ENCODE data around the gene SPA17.
A peak's percentile ranks its signal among the peaks of the same experiment; 100 is the strongest.

Gene SPA17

GRCh38 chr11:124673333-124674167 is at the start of gene SPA17, which contains the start of gene SIAE:
Gene SPA17 (plus strand): TSS chr11:124673904. CDS start chr11:124675265, 1,361 bp downstream.
Gene SIAE (minus strand): TSS chr11:124673739. CDS start chr11:124673708, 31 bp downstream.
- DNase-seq: peak; percentile 82

DNA sequence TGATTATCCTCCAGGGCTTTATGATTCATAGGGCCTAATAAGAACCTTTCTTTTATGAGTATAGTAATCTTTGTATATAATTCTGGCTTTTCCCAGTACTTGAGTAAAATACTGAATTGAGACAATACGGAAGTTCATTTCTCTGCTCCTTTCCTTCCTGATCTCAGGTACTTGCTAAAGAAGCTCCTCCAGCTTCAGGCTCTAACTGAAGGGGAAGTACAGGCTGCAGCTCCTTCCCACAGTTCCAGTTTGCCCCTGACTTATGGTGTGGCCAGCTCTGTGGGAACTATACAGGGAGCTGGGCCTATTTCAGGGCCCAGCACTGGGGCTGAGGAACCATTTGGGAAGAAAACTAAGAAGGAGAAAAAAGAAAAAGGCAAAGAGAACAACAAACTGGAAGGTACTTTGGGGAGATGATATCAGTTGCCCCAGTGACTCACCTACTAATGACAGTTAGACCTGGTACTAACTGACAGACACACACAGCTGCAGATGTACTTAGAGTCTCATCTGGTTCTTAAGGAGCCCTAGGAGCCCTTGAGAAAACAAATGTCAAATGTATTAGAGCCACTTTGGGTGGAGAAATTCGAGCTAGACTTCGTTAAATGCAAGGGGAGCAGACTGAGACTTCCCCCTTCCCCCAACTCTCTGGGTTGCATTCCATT is 48.1 kb upstream of the SPA17 start:
- no peak for DNase-seq

DNA sequence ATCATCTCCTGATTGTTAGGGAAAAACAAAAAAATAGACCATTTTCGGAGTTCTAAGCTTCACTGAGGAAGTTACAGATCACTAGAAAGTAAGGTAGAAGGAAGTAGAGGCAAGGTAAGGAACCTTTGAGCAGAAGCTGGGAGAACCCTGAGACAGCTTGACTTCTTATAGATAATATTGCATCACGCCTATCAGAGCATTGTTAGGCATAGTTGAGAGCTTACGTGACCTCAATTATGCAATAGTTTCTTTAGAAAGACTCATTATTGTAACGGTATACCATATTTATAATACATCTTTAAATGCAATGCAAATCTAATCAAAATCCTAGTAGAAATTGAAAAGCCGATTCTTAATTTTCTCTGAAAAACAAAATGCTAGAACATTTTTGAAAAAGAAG is 46.2 kb upstream of the SPA17 start:
- DNase-seq: no peak

DNA sequence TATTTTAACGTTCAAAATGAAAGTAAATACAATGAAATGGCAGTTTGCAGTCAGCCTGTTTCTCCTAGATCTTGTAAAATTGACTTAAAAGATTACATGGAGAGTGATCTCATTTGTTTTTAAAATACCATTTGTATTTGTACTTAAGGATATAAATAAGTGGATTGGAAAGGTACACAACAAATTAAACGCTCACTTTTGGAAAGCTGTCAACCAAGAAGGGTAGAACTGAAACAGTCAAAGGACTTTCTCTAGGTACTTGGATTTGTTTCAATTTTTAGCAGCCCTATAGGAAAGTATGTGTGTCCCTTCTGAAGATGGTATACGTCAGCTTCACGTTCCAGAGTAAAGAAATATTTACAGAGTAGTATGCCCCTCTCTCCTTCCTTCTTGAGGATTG is 43.7 kb upstream of the SPA17 start:
- DNase-seq: no peak

GRCh38 chr11:124633355-124633754 is 40.3 kb upstream of the SPA17 start:
- DNase-seq: no peak

GRCh38 chr11:124635932-124636331 is 37.8 kb upstream of the SPA17 start:
- DNase-seq: no peak

DNA sequence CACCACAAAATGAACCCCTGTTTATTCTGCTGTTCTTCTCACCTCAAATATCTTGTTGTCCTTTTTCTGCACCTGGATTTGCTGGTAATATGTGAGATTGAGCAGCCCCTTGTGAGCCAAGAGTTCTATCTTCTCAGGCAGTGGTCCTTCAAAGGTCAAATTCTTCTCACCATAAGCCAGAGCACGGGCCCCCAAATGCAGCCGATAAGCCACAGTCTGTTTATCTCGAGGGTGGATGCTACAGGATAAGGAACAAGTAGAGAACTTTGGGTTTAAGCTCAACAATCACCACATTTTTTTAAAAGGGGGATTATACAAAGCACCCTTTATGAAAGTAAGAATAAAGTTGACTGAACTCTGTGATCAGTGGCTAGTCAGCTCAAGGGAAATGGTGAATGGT is 35.2 kb upstream of the SPA17 start:
- DNase-seq: no peak

GRCh38 chr11:124639186-124639585 is 34.5 kb upstream of the SPA17 start:
- no peak for DNase-seq

GRCh38 chr11:124640666-124641065 is 33.0 kb upstream of the SPA17 start:
- DNase-seq: no peak

DNA sequence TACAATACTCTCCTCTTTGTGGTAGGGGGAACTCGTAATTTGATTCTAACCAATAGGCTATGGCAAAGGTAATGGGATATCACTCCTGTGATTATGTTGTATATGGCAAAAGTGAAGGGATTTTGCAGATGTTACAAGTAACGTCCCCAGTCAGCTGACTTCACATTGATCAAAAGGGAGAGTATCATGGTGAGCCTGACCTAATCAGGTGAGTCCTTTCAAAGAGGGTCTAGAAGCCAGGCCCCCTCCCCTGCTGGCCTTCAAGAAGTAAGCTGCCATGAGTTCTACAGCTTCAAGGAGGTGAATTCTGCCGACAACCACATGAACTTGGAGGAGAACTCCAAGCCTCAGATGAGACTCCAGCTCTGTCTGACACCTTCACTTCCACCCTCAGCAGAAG is 31.1 kb upstream of the SPA17 start:
- no peak for DNase-seq

- DNase-seq: no peak
Observed at GRCh38 chr11:124643042-124643604, 30.6 kb upstream of the SPA17 start.

GRCh38 chr11:124643605-124644425 is 29.9 kb upstream of the SPA17 start:
- peak; percentile 49 for DNase-seq

- DNase-seq: peak; percentile 46
Observed at GRCh38 chr11:124644426-124645280, 29.1 kb upstream of the SPA17 start.

DNA sequence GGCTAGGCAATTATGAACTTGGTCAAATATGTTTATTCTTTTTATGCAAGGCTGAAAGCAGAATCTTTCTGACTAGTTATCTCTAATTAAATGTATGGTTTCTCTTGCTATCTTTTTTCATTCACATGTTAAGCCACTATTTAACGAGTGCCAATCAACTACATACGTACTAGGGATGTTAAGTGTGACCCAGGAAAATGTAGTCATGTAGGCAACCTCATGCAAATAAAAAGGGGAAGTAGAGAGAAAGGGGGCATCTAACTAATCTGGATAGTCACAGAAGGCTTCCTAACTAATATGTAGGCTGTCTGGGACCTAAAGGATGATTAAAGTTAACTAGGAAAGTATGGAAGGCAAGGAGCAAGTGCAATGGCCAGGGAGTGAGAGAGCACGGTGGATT is 27.6 kb upstream of the SPA17 start:
- no peak for DNase-seq

DNA sequence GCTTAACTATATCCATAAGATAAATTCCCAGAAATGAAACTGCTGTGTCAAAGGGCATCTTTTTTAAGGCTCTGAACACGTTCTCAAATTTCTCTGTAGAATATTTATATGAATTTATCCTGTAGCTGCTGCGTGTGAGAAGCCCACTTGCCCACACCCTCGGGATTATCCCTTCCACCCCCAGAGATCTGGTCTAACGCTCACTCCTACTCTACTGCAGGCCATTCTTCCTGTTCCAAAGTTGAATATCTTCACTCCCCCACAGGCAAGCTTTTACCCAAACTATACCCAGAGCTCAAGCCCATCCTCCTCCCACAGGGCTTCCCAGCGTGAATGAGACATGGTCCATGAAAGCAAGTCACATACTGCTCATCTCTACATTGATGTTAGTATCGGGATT is 25.1 kb upstream of the SPA17 start:
- no peak for DNase-seq

GRCh38 chr11:124656774-124657630 is 16.7 kb upstream of the SPA17 start:
- no peak for DNase-seq

GRCh38 chr11:124657904-124658303 is 15.8 kb upstream of the SPA17 start:
- no peak for DNase-seq

DNA sequence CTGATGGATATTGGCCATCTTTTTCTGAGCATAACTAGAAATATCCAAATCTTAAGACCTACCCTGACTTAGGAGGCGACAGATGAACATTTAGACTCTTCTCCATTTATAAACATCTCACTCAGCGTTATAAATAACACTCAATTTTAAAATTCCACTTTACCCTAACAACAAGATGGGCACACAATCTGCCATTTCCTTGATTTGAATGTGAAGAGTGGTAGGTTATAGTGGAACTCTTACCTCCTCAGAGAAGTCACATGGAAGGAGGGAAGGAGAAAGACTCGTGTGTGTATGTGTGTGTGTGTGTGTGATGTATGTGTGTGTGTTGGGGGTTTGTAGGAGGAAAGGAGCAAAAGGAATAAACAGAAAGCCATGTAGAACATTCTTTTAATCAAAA is 15.2 kb upstream of the SPA17 start:
- no peak for DNase-seq

DNA sequence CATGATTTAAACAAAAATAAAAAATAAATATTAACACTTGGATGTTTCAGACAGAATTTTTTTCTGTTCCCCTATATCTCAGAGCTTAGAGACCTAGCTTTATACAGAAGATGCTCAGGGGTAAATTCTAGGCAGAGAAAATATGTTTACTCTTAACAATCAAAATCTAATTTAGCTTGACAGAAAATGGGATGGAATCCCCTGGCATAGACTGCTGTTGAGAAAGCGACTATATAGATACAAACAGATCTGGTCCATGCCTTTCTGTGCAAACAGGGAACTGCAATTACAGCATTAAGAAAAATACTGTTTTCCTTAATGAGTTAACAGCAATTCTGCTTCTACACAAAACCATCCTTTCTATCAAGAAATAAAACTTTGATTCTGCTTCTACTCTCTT is 14.7 kb upstream of the SPA17 start:
- no peak for DNase-seq

DNA sequence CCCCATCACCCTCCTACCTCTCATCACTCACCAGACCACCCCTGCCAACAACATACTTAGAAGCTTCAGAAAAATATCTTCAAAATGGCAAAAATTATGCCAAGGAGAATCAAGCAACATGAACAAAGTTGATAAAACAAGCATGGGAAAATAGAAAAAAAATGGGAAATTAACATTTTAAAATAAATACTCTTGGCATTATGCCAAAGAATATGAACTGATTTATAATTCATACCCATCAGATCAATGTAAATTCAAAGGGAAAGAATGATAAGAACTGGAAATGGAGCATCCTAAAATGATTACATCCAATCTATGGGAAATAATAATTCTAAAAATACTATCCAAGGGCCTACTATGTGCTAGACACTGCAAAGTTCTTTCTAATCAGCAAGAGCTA is 12.2 kb upstream of the SPA17 start:
- DNase-seq: no peak

GRCh38 chr11:124662106-124662505 is 11.6 kb upstream of the SPA17 start:
- DNase-seq: no peak
